Mammary epithelial cell (primary cell): ENCODE results near the gene HOOK2.

Experiments
- CTCF ChIP-seq, 2 donors: IDR thresholded peaks in 1 of 2; conservative IDR thresholded peaks in 1 of 2; 2 replicates each; pipeline ENCODE4 v1.5.1; 2011 to 2012; ENCODE audit warnings: inconsistent platforms in 2 of 2, low read length in 2 of 2, mild to moderate bottlenecking in 2 of 2, control low read depth in 1 of 2, low read depth in 1 of 2; ENCODE audit not compliant: insufficient read depth in 1 of 2; ENCODE audit errors: extremely low read depth in 1 of 2
- EZH2 ChIP-seq: IDR thresholded peaks from 2 replicates; pipeline ENCODE4 v1.6.1; 2012; ENCODE audit warnings: low read length, inconsistent platforms, borderline replicate concordance

GRCh38 chr19:12815088-12815487, 39.7 kb upstream of the HOOK2 start:
- no peak for TF ChIP-seq EZH2
- no peak for TF ChIP-seq CTCF (conservative IDR thresholded peaks at IDR 0.05 in 1 of 2, IDR thresholded peaks at IDR 0.05 in 1 of 2; ENCODE audit: extremely low read depth in 1 of 2, insufficient read depth in 1 of 2, low read depth in 1 of 2, low read length in 2 of 2)
